Nephron progenitor cell (in vitro differentiated cells): ENCODE results near the gene CTNNA2.
A peak's percentile ranks its signal among the peaks of the same experiment; 100 is the strongest.

Experiments
- DNase-seq: peaks from one replicate; pipeline ENCODE4 v3.0.0; 2021
- H3K27ac Mint-ChIP-seq: 2 replicates; pipeline ENCODE4 v1.8.0; 2021; ENCODE audit warnings: mild to moderate bottlenecking, moderate library complexity, mixed read lengths
- H3K27me3 Mint-ChIP-seq: 2 replicates; pipeline ENCODE4 v1.8.0; 2021; ENCODE audit warnings: mild to moderate bottlenecking, low read depth, mixed read lengths; ENCODE audit not compliant: poor library complexity
- H3K36me3 Mint-ChIP-seq: 2 replicates; pipeline ENCODE4 v1.8.0; 2021; ENCODE audit warnings: low read depth, mixed read lengths
- H3K4me1 Mint-ChIP-seq: 2 replicates; pipeline ENCODE4 v1.8.0; 2021; ENCODE audit warnings: mixed read lengths
- H3K4me3 Mint-ChIP-seq: 2 replicates; pipeline ENCODE4 v1.8.0; 2021; ENCODE audit warnings: mild to moderate bottlenecking, moderate library complexity, mixed read lengths
- H3K9me3 Mint-ChIP-seq: 2 replicates; pipeline ENCODE4 v1.8.0; 2021; ENCODE audit warnings: mild to moderate bottlenecking, moderate library complexity, mixed read lengths
- TF ChIP-seq, protein P1 (sequence below): fragments of 200-600 bp; sonication (generic); IDR thresholded peaks from 2 replicates; pipeline ENCODE4 v1.5.0; 2021; ENCODE audit warnings: antibody characterized with exemption

CTNNA2 gene

DNA sequence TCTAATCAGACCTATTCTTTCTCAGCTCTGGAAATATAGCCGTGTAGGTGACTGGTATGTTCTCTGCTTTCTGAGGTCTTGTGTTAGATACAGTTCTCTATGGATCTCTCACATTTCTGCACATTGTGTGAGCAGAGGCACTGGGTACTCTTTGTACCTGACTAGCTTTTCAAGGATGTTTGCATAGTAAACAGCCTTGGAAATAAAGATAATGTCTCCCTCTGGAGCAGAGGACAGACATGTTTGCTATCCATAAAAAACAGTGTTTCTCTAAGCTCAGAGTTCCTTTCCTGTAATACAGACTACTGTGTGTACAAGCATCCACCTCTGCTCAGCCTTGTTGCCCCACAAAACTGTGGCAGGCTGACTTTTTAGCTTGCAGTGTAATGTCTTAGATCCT, 279.2 kb downstream of the CTNNA2 start:
- Mint-ChIP-seq H3K27ac (no peak overlapping the region), H3K9me3 (no peaks in the 10 kb centered on the region), H3K4me1 (peaks cover 13% of the 10 kb centered on the region), H3K4me3 (no peak overlapping the region), H3K27me3 (no peaks in the 10 kb centered on the region), H3K36me3 (no peaks in the 10 kb centered on the region)
- TF ChIP-seq, protein P1, sequence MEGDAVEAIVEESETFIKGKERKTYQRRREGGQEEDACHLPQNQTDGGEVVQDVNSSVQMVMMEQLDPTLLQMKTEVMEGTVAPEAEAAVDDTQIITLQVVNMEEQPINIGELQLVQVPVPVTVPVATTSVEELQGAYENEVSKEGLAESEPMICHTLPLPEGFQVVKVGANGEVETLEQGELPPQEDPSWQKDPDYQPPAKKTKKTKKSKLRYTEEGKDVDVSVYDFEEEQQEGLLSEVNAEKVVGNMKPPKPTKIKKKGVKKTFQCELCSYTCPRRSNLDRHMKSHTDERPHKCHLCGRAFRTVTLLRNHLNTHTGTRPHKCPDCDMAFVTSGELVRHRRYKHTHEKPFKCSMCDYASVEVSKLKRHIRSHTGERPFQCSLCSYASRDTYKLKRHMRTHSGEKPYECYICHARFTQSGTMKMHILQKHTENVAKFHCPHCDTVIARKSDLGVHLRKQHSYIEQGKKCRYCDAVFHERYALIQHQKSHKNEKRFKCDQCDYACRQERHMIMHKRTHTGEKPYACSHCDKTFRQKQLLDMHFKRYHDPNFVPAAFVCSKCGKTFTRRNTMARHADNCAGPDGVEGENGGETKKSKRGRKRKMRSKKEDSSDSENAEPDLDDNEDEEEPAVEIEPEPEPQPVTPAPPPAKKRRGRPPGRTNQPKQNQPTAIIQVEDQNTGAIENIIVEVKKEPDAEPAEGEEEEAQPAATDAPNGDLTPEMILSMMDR, result no peak
- DNase-seq, result no peak

DNA sequence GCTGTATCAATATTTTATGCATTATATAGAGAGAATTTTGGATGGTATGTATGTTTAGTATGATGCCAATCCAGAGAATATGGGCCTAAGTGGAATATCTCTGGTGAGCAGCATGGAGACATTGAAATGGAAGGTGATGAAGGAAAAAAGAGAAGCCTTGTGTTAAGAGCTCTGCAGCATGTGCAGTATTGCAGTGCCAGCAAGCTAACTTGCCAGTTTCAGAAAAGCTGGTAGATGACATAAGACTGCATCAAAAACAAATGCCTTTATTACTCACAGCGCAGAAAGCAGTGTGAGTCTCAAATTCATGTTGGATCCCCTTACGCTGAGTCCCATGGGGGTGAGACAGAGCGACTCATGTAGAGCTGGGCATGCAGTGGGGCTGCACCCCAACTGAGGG, 280.2 kb downstream of the CTNNA2 start:
- no peak overlapping the region for H3K4me3 Mint-ChIP-seq
- DNase-seq, result no peak
- TF ChIP-seq, protein P1, result no peak
- H3K36me3 Mint-ChIP-seq, result no peaks in the 10 kb centered on the region
- H3K4me1 Mint-ChIP-seq, result peaks cover 7% of the 10 kb centered on the region
- no peaks in the 10 kb centered on the region for H3K9me3 Mint-ChIP-seq
- no peaks in the 10 kb centered on the region for H3K27me3 Mint-ChIP-seq
- H3K27ac Mint-ChIP-seq, result no peak overlapping the region

DNA sequence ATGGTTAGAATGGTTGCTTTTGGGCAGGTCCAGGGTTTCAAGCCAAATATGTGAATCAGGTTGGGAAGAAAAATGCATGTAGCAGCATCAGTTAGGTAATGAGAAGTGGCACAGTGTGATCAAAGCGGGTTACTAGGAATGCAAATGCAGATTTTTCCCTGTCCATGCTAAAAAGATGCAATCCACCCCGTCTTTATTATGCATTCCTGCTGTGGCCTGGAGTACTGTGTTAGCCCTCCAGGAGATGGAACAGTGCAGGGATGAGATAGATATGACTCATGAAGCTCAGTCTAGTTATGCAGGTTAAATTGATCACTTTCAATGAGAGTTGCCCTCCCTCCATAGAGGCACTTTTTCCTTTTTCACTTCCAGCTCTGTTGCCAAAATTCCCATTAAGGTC, 283.8 kb downstream of the CTNNA2 start:
- no peaks in the 10 kb centered on the region for H3K36me3 Mint-ChIP-seq
- no peak overlapping the region for H3K27ac Mint-ChIP-seq
- H3K27me3 Mint-ChIP-seq, result peaks cover 4% of the 10 kb centered on the region
- H3K4me3 Mint-ChIP-seq, result no peak overlapping the region
- no peak for DNase-seq
- no peaks in the 10 kb centered on the region for H3K9me3 Mint-ChIP-seq
- peaks cover 4% of the 10 kb centered on the region for H3K4me1 Mint-ChIP-seq
- TF ChIP-seq, protein P1, result no peak

DNA sequence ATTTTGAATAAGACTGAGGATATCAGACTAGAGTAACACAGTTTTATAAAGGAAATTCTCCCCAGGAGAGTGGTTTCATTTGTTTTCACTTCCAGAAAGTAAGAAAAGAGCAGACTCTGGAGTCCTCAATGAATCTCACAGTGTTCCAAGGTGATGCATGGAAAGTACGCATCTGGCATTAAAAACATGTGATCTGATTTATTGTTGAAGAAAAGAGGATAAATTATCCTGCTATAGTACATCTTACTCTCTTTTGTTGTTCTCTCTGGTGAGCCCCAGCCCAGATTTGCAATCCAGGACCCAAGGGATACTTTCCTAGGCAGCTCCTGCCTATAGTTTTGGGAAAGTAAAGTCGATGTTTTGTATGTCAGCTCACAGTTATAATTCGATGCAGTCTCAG, 285.9 kb downstream of the CTNNA2 start:
- Mint-ChIP-seq H3K9me3 (peaks cover 12% of the 10 kb centered on the region), H3K36me3 (peaks cover 4% of the 10 kb centered on the region), H3K4me3 (no peak overlapping the region), H3K27ac (peak overlapping the region; percentile 53), H3K4me1 (no peaks in the 10 kb centered on the region), H3K27me3 (peaks cover 4% of the 10 kb centered on the region)
- TF ChIP-seq, protein P1, result no peak
- DNase-seq, result no peak

DNA sequence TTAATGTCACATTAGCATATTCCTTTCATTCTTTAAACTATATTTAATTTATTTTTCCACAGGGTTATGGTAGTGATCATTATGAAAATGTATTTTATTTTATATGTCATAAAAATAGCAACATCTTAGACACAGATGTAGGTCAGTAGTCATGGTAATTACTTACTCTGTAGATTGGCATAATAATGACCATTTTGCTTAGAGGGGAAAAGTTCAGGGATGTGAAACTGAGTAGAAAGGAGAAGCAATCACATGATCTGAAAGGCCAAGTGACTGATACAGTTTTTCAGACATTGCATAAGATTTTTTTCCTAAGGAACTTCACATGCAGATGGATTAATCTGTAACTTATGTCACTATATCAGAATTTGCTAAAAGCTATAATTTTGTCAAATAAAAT, 286.9 kb downstream of the CTNNA2 start:
- TF ChIP-seq, protein P1, result no peak
- Mint-ChIP-seq H3K9me3 (peaks cover 14% of the 10 kb centered on the region), H3K4me3 (no peak overlapping the region), H3K27me3 (peaks cover 4% of the 10 kb centered on the region), H3K36me3 (peaks cover 4% of the 10 kb centered on the region), H3K27ac (no peak overlapping the region), H3K4me1 (no peaks in the 10 kb centered on the region)
- no peak for DNase-seq

DNA sequence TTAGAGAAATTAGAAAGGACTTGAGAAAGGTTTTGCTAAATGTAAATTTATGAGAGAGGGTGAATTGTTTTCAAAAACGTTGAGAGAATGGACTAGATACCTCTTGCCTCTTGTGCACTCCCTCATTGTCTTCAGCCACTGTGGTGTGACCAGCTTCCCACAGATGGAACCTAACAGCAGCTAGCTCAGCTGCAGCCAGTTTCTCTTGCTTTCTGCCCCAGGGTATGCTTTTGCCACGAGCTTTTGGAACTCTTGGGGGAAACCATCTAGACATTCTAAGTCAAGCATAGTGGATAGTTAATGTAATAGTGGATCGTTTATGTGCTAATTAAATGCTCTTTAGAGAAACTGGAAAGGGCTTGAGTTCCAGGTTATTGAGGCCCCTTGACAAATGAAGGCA, 288.2 kb downstream of the CTNNA2 start:
- no peak overlapping the region for H3K27ac Mint-ChIP-seq
- DNase-seq, result no peak
- H3K36me3 Mint-ChIP-seq, result peaks cover 4% of the 10 kb centered on the region

More for the DNA sequence above, 288.2 kb downstream of the CTNNA2 start:
- H3K9me3 Mint-ChIP-seq, result peaks cover 17% of the 10 kb centered on the region
- H3K27me3 Mint-ChIP-seq, result peaks cover 4% of the 10 kb centered on the region
- no peaks in the 10 kb centered on the region for H3K4me1 Mint-ChIP-seq
- H3K4me3 Mint-ChIP-seq, result no peak overlapping the region
- TF ChIP-seq, protein P1, result no peak
